Kidney (tissue), 14 donors: ENCODE results near the gene AK5. TPM values are rescaled to one million over a fixed set of nuclear protein-coding genes. Genes with fewer than 3 reads are reported as not detected.

ENCODE experiments used
- DNase-seq, 5 donors: peaks; one replicate each; pipeline ENCODE4 v3.0.0-alpha.2; 2013 to 2020
- FAIRE-seq: peaks from 2 replicates; lab custom pipeline; 2012; peaks lifted over from hg19 to GRCh38; lab: Jason Lieb, UNC
- H3K27ac ChIP-seq, 2 donors: one replicate each; pipeline ENCODE4 v1.7.0; 2013; ENCODE audit warnings: low read depth in 2 of 2, low read length in 2 of 2, inconsistent platforms in 1 of 2
- H3K27me3 ChIP-seq: one replicate; pipeline ENCODE4 v1.7.1; 2013; ENCODE audit warnings: low read length, inconsistent platforms; ENCODE audit not compliant: control insufficient read depth, insufficient read depth
- H3K36me3 ChIP-seq, 3 donors: one replicate each; pipeline versions ENCODE4 v1.7.0 to v1.7.1; 2013; ENCODE audit warnings: low read length in 3 of 3, control low read depth in 1 of 3, inconsistent platforms in 1 of 3; ENCODE audit not compliant: insufficient read depth in 3 of 3, control insufficient read depth in 2 of 3
- H3K4me1 ChIP-seq, 3 donors: one replicate each; pipeline versions ENCODE4 v1.7.0 to v1.7.1; 2013; ENCODE audit warnings: low read length in 3 of 3, inconsistent platforms in 1 of 3, low read depth in 1 of 3; ENCODE audit not compliant: control insufficient read depth in 2 of 3, insufficient read depth in 2 of 3
- H3K4me3 ChIP-seq, 3 donors: one replicate each; pipeline versions ENCODE4 v1.7.0 to v1.8.1; 2013; ENCODE audit warnings: low read length in 3 of 3, control low read depth in 1 of 3, inconsistent platforms in 1 of 3
- H3K9ac ChIP-seq, 3 donors: one replicate each; pipeline versions ENCODE4 v1.7.0 to v1.7.1; 2013; ENCODE audit warnings: low read length in 3 of 3, control low read depth in 1 of 3, inconsistent platforms in 1 of 3
- H3K9me3 ChIP-seq, 3 donors: one replicate each; pipeline versions ENCODE4 v1.7.0 to v1.7.1; 2013; ENCODE audit warnings: low read length in 3 of 3, control low read depth in 1 of 3, inconsistent platforms in 1 of 3; ENCODE audit not compliant: control insufficient read depth in 2 of 3, insufficient read depth in 1 of 3
- intact Hi-C: fragments of 100-400 bp; cut with DNase I; formaldehyde crosslinking; loops from one replicate; pipeline ENCODE4 v1.11.1; 2022
- polyA plus RNA-seq: library from polyadenylated mRNA; stranded (reverse); fragments of 350-450 nt; fragmentation: Illumina TruSeq; extraction: RNeasy Lipid Tissue Mini Kit (QIAGEN cat#74804); gene quantifications from one replicate; pipeline ENCODE4 v1.2.3, GENCODE V29; 2014; ENCODE audit warnings: low read depth, low replicate concordance; ENCODE audit not compliant: insufficient read depth
- total RNA-seq: library from RNA; stranded (reverse); fragmentation: NEBNext Ultra II Directional; extraction: Animal tissue kit (Norgen Biotek cat#: 25700); gene quantifications from one replicate; pipeline ENCODE4 v1.2.1, GENCODE V29; 2021
- TF ChIP-seq, protein P1 (sequence below): IDR thresholded peaks from 3 replicates; pipeline ENCODE4 v1.5.1; 2012; ENCODE audit warnings: mild to moderate bottlenecking, moderate library complexity, borderline replicate concordance; ENCODE audit not compliant: insufficient read depth; ENCODE audit errors: extremely low read depth
- donor health status: control.
- donor health status: control.
- donor health status: control.
- donor health status: control.
- donor health status: control.
- donor health status: DM: yes; HTN: yes; CAD: no.
- donor health status: Normal renal cell carcinoma (clear cell type).

Gene AK5
- total and polyA plus RNA-seq, 2 donors from 2014 or later = 1.7 to 2.5 TPM

DNA sequence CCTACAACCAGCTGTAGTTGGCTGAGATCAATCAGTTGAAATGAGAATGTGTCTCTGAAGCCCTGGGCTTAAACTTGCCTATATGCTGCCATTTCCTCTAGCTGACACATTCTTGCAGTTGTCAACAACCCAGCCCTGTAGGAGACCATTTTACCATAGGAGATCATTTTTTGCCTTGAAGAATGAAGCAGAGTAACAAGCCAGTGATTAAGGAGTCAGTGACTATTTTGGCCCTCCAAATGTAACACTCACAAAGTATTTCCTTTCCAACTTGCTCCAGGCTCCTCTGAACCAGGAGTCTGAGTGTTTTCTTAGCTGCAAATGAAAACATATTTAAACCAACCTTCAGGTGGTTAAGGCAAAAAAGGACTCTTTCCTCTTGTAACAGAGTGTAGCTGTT, 217.1 kb downstream of the AK5 start:
- no peak for DNase-seq
- intact Hi-C loops = no loop called here
- Histone ChIP-seq H3K27ac (no peak overlapping the region), H3K36me3 (no peaks in the 10 kb centered on the region), H3K4me3 (no peak overlapping the region), H3K4me1 (no peaks in the 10 kb centered on the region), H3K27me3 (no peaks in the 10 kb centered on the region), H3K9ac (no peak overlapping the region), H3K9me3 (no peaks in the 10 kb centered on the region)
- no peak for FAIRE-seq
- TF ChIP-seq, protein P1, sequence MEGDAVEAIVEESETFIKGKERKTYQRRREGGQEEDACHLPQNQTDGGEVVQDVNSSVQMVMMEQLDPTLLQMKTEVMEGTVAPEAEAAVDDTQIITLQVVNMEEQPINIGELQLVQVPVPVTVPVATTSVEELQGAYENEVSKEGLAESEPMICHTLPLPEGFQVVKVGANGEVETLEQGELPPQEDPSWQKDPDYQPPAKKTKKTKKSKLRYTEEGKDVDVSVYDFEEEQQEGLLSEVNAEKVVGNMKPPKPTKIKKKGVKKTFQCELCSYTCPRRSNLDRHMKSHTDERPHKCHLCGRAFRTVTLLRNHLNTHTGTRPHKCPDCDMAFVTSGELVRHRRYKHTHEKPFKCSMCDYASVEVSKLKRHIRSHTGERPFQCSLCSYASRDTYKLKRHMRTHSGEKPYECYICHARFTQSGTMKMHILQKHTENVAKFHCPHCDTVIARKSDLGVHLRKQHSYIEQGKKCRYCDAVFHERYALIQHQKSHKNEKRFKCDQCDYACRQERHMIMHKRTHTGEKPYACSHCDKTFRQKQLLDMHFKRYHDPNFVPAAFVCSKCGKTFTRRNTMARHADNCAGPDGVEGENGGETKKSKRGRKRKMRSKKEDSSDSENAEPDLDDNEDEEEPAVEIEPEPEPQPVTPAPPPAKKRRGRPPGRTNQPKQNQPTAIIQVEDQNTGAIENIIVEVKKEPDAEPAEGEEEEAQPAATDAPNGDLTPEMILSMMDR = no peak

DNA sequence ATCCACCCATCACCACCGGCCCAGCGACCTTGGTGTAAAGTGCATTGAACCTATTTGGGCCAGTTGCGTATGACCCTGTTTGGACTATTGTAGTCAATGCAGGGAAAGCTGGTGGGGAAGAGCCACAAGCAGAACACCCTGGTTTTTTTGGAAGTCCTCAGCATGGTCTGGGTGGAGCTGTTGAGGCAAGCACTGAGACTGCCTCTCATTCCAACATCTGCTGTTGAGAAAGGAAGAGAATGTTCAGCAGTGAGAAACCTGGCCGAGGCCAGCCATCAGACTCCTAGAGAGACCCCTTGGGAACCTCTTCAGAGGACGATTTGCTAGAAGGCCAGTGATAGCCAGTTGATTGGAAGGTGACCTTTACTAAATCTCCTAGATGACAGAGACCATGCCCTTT, 217.6 kb downstream of the AK5 start:
- no peak for FAIRE-seq
- intact Hi-C loops = no loop called here
- H3K4me3 ChIP-seq = no peak overlapping the region

DNA sequence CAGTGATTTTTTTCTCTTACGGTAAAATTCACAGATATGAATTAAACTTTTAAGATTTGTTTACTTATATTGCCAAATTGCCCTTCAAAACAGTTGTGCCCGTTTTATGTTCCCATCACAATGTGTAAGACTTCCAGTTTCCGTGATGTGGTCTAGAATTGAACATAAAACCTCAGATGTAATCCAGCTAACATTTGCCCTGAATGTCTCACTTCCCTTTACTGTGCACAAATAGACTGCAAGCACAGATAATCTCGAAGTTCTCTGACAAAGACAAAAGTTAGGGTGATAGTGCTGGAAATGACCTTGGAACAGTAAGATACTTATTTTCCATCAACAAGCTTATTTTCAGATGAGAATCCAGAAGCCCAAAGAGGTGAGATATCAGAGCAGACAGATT, 223.2 kb downstream of the AK5 start:
- Histone ChIP-seq H3K9ac (no peak overlapping the region), H3K9me3 (no peaks in the 10 kb centered on the region), H3K27ac (no peak overlapping the region), H3K4me1 (no peaks in the 10 kb centered on the region), H3K36me3 (no peaks in the 10 kb centered on the region), H3K27me3 (no peaks in the 10 kb centered on the region), H3K4me3 (no peak overlapping the region)
- TF ChIP-seq, protein P1 = no peak
- intact Hi-C loops = no loop called here
- DNase-seq (no peak), FAIRE-seq (no peak)

More for the DNA sequence above, 217.6 kb downstream of the AK5 start:
- no peak overlapping the region for H3K9ac ChIP-seq
- no peaks in the 10 kb centered on the region for H3K4me1 ChIP-seq
- TF ChIP-seq, protein P1 = no peak
- H3K36me3 ChIP-seq = no peaks in the 10 kb centered on the region
- no peaks in the 10 kb centered on the region for H3K27me3 ChIP-seq
- H3K9me3 ChIP-seq = no peaks in the 10 kb centered on the region
- H3K27ac ChIP-seq = no peak overlapping the region
- no peak for DNase-seq

DNA sequence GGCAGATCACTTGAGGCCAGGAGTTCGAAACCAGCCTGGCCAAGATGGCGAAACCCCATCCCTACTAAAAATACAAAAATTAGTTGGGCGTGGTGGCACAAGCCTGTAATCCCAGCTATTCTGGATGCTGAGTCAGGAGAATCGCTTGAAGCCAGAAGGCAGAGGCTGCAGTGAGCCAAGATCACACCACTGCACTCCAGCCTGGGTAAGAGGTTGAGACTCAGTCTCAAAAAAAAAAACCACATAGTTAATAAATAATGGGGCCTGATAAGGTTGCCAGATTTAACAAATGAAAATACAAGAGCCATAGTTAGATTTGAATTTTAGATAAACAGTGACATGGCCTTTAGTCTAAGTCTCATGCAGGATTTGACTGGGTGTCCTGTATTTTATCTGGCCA, 225.0 kb downstream of the AK5 start:
- TF ChIP-seq, protein P1 = no peak
- Histone ChIP-seq H3K9ac (no peak overlapping the region), H3K4me3 (no peak overlapping the region), H3K9me3 (no peaks in the 10 kb centered on the region), H3K27ac (no peak overlapping the region), H3K36me3 (no peaks in the 10 kb centered on the region), H3K27me3 (no peaks in the 10 kb centered on the region), H3K4me1 (no peaks in the 10 kb centered on the region)
- FAIRE-seq (no peak), DNase-seq (no peak)
- intact Hi-C loops = no loop called here
